ENCODE results near the gene KASH5.
"Not testable (repeated sequence)": the region's sequence is repeated elsewhere in the genome, so short reads cannot be mapped to it uniquely, and the experiment has no call there.

Gene KASH5

DNA sequence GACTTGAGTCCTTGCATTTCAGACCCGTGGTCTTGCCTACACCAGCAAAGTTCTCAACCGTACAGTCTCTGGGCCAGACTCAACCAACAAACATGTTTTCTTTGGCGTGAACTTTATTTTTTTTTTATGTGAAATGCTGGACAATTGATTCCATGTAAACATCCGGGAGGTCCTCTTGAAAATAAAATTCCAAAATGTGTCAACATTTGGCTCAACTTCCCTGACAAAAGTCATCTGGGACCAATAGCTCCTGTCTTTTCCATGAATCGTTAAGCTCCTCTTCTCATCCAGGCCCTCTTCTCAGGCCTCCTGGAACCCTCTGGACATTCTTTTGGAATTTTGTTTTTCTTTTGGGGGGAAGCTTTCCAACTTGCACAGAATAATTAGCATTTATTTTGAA is 67.7 kb downstream of the KASH5 start:
- DNase-seq (ENCODE audit: low read depth in 2 of 2, low spot score in 1 of 2), result no peak

DNA sequence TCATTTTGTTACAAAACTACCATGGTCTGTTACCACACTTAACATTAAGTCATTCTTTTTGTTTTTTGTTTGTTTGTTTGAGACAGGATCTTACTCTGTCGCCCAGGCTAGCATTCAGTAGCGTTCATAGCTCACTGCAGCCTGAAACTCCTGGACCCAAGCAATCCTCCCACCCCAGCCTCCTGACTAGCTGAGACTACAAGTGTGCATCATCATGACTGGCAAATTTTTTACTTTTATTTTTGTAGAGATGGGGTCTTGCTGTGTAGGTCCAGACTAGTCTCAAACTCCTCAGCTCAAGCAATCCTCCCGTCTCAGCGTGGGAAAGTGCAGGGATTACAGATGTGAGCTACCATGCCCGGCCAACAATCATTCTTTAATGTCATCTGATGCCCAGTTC is 68.3 kb downstream of the KASH5 start:
- no peak for DNase-seq (ENCODE audit: low read depth in 2 of 2, low spot score in 1 of 2)

DNA sequence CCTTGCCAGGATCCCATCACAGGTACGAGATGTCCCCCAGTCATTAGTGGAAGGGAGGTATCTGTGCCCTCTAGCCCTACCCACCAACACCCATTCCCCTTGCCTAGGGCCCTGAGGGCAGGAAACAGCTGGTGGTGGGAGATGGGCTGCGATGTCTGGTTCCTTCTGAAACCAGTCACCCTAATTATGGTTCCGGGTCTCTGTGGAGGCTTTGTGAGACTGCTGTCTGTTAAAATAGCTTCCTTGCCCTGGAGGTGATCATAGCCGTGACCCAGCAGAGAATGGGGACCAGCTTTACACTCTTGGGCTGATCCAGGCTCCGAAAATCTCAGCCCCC is 70.5 kb downstream of the KASH5 start:
- DNase-seq (ENCODE audit: low read depth in 2 of 2, low spot score in 1 of 2), result no peak

DNA sequence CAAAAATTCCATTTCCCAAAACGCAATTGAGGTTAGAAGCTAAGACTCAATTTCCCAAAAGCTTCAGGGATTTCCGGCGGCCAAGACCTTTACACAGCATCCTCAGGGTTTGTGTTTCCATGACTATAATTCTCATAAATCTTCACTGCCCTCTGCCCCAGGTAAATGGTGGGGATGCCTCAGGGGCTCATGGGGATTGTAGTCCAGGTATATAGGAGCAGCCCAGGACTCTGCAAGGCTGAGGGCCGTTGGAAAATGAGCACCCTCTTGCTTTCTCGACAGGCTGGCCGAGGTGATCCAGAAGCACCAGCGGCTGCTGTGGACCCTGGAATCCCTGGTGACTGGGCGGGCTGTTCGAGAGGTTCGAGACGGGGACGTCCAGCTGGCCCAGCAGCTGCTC is 71.3 kb downstream of the KASH5 start:
- no peak for DNase-seq (ENCODE audit: low read depth in 2 of 2, low spot score in 1 of 2)

DNA sequence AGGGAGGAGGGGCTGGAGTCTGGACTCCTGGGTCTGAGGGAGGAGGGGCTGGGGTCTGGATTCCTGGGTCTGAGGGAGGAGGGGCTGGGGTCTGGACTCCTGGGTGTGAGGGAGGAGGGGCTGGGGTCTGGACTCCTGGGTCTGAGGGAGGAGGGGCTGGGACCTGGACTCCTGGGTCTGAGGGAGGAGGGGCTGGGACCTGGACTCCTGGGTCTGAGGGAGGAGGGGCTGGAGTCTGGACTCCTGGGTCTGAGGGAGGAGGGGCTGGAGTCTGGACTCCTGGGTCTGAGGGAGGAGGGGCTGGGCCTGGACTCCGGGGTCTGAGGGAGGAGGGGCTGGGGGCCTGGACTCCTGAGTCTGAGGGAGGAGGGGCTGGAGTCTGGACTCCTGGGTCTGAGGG is 73.1 kb downstream of the KASH5 start:
- DNase-seq (ENCODE audit: low read depth in 2 of 2, low spot score in 1 of 2), result not testable (repeated sequence)

DNA sequence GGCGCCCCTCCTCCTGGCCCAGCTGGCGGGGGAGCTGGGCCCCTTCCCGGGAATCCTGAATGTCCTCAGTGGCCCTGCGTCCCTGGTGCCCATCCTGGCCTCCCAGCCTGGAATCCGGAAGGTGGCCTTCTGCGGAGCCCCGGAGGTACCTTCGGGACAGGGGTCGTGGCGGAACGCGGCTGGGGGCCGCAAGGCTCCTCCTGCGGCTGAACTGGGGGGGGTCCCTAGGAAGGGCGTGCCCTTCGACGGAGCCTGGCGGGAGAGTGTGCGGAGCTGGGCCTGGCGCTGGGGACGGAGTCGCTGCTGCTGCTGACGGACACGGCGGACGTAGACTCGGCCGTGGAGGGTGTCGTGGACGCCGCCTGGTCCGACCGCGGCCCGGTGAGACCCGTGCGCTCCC is 73.6 kb downstream of the KASH5 start:
- no peak for DNase-seq (ENCODE audit: low read depth in 2 of 2, low spot score in 1 of 2)

DNA sequence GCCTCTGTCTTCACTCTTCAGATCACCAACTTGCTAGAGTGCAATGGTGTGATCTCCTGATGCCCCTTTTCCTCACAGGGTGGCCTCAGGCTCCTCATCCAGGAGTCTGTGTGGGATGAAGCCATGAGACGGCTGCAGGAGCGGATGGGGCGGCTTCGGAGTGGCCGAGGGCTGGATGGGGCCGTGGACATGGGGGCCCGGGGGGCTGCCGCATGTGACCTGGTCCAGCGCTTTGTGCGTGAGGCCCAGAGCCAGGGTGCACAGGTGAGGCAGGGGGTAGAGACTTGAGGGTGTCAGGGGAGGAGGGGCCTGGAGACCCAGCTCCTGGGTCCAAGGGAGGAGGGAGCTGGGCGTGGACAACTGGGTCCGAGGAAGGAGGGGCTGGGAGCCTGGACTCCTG is 74.4 kb downstream of the KASH5 start:
- DNase-seq (ENCODE audit: low read depth in 2 of 2, low spot score in 1 of 2), result no peak

DNA sequence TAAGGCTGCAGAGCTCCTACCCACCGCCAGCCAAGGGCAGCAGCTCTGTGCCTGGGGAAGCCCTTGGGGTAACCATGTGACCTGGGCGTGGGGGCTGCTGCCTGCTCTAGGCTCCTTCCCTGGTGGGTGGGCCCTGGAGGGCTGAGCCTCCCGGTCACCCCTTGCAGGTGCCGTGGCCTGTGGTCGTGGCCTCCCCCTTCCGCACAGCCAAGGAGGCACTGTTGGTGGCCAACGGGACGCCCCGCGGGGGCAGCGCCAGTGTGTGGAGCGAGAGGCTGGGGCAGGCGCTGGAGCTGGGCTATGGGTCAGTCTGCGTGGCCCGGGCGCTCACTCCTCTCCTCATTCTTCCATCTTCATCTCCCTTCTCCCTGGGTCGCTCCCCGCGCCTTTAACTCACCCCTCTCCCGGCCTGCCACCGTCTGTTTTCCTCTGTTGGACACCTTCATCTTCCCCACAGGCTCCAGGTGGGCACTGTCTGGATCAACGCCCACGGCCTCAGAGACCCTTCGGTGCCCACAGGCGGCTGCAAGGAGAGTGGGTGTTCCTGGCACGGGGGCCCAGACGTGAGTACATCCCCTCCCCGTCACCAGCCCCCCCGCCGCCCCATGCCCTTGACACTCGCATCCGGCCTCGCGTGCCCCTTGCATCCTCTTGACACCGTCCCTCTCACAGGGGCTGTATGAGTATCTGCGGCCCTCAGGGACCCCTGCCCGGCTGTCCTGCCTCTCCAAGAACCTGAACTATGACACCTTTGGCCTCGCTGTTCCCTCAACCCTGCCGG is 76.1 kb downstream of the KASH5 start:
- DNase-seq (ENCODE audit: low read depth in 2 of 2, low spot score in 1 of 2), result no peak

DNA sequence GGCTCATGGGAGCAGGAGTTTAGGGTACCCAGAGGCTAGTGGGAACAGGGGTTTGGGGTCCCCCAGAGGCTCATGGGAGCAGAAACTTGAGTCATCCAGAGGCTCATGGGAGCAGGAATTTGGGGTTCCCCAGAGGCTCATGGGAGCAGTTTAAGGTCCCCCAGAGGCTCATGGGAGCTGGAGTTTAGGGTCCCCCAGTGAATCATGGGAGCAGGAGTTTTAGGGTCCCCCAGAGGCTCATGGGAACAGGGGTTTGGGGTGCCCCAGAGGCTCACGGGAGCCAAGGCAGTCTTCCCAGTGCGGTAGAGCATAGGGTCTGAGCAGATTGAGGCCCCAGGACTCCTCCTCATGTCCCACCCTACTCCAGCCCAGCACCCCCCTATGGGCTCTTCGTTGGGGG is 77.3 kb downstream of the KASH5 start:
- no peak for DNase-seq (ENCODE audit: low read depth in 2 of 2, low spot score in 1 of 2)

Data from stimulated activated CD8-positive, alpha-beta memory T cell treated with anti-CD3 and anti-CD28 coated beads, Interleukin-4, amount 100 ng/mL, for 4 hours (primary cell).